HG03097 (cell line): ENCODE results near the gene PDE4B.

ENCODE experiments used
- ATAC-seq: cut with Tn5 transposase; IDR thresholded peaks from one replicate; pipeline ENCODE4 v1.9.1; 2021; ENCODE audit not compliant: unreplicated experiment, low FRiP score

The PDE4B gene

DNA sequence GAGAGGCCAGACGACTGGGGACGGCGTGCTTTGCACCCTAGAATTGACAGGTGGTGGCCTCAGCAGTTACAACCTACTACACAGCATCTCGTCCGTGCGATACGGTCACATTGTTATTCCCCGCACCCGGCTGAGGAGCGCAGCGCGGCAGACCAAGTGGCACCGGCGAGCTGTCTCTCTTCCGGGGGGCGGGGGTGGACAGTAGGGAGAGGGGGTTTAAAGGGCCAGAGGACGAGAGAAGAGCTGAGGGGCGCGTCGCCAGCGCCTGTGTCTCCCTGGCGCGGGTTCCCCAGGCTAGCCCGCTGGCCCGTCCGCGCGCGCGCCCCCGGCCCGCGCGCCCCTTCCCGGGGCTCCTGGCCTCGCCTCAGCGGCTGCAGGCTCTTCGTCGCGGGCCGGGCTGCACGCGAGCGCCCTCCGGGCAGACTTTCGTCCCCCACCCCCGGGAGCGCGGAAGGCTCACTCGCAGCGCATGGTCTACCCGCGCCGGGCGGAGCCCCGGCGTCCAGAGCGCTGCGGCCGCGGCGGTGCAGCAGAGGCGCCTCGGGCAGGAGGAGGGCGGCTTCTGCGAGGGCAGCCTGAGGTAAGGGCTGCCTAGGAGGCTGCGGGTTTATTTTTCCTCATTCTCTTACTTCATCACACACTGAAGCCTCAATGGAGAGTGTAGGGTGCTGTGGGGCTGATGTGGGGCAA is at the start of gene PDE4B:
PDE4B (plus strand) TSS at position 227 of the 690 bp plus-strand sequence.
- no peak for ATAC-seq

DNA sequence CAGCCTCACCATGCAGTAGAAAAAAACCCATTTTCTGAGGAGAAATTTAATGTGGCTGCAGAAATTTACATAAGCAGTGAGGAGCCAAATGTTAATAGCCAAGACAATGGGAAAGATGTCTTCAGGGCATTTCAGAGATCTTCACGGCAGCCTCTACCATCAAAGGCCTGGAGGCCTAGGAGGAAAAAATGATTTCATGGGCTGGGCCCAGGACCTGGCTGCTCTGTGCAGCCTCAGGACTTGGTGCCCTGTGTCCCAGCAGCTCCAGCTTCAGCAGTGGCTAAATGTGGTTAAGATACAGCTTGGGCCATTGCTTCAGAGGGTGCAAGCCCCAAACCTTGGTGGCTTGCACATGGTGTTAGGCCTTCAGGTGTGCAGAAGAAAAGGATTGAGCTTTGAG is 48.0 kb upstream of the PDE4B start:
- no peak for ATAC-seq

DNA sequence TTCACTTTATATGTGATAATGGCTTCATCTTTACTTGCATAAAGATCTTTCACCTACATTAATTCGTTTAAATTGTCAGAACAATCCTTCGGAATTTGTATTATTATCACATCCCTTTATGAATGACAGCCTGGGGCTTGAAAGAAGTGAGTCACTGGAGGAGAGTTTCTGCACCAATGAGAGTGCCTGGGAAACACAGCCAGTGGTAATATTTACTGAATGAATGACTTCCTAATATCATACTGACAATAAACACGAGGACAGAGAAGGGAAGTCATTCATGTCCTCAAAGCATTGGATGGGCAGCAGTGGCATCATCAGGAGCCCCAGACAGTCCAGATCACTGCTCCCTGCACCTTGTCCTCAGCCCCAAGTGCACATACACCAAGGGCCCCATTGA is 40.7 kb upstream of the PDE4B start:
- ATAC-seq = no peak

DNA sequence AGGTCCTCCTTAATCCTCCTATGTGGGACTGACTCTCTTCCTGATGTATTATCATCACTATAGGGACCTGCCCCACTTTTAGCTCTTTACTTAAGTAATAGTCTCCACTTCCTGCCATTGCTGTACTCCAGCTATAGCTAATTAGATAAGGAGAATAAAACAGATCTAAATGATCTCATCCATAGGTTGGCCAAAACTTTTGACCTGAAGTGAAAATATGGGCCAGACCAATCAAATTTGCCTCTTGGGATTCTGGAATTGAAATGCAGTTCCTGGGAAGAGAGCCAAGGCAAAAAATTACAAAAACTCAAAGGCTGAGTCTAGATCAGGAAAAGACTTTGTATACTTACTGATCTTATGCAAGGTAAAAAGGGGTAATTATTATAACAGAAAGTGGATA is 36.1 kb upstream of the PDE4B start:
- no peak for ATAC-seq

DNA sequence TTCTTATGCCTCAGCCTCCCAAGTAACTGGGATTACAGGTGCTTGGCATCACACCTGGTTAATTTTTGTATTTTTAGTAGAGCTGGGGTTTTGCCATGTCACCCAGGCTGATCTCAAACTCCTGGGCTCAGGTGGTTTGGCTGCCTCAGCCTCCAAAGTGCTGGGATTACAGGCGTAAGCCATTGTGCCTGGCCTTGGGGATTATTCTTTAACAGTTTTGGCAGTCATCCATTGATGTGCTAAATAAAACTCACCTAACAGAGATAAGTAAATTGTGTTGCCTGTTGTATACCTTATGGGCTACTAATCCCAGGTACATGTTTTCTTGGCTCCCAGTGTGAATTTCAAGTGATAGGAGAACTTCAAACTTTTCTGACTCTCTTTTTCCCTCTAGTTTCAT is 35.2 kb upstream of the PDE4B start:
- ATAC-seq = no peak

DNA sequence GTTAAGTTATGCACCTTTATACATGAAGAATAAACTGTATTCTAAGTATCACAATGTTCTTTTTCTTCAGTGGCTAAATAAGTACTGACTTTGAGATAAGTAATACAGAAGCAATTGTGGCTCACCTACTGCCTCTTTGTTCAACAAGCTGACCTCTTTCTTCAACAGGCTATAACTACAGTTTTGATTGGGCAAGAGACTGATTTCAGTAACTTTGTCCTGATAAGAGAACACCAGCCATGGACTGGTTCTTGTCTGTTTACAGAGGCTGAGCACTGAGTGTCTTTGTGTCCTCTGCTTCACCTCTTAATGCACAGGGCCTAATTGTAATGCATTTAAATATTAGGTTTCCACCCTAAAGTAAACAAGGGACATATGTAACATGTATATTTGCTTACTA is 34.6 kb upstream of the PDE4B start:
- no peak for ATAC-seq

DNA sequence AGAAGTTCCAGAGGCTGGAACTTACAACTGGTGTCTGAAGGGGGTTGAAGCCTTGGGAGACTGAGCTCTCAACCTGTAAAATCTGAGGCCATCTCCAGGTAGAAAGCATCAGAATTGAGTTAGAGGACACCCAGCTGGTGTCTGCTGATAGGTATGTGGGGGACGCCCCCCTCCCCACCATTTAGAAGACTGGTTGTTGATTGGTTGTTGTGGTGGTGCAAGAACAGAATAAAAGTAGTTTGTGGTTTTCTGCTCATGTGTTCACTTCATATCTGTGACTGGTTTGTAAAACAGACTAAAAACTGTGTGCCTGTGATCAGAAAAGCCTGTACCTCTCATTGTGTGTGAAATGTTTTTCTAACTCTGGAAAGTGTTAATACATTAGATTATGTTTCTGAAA is 33.2 kb upstream of the PDE4B start:
- ATAC-seq = no peak

DNA sequence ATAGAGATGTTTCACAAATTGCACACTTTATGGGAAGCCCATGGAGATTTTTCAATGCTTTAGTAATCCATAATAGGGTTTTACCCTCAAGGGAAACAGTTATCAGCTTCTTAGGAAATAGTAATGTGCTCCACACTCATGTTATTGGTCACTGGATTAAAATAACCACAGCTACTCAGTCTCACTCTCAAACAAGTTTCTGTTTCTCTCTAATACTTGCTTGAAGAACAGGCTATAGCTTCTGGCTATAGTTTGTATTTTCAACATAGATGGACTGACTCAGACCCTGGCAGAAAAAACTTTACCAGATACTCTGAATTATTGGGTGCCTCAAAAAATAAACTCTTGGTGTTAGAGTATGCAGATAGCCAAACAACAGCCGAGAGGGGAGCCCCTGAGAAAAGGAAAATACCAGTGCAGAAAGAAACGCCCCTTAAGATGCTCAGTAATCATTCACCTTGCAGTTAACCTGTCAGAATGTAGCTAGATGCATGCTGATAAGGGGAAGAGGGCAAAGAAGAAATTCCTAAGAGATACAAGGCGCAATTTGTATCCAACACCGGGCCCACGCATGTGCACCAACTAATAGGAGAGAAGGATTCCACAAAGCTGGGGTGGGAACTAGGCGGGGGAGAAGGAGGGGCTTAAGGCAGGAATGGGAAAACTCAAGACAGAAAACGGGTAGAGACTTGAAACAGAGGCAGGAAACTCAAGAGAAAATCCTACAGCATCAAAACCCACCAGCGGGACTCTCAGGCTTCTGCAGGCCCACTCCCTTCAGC is 30.4 kb upstream of the PDE4B start:
- ATAC-seq = no peak

DNA sequence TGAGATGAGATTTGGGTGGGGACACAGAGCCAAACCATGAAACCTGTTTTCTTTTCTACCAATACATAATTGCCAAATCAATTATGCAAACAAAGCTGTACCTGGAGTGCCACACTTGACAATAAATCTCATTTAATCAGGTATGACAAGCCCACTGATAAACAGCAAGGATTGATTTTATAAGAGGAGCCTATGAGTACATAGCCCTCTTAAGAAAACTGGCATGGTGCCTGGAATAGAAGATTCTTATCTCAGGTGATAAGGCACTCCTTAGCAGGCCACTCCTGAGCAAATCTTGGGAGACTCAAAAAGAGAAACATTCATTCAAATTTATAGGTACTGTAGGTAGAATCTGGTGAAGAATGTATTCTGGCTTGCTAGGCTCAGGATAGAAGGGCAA is 28.6 kb upstream of the PDE4B start:
- ATAC-seq = no peak

DNA sequence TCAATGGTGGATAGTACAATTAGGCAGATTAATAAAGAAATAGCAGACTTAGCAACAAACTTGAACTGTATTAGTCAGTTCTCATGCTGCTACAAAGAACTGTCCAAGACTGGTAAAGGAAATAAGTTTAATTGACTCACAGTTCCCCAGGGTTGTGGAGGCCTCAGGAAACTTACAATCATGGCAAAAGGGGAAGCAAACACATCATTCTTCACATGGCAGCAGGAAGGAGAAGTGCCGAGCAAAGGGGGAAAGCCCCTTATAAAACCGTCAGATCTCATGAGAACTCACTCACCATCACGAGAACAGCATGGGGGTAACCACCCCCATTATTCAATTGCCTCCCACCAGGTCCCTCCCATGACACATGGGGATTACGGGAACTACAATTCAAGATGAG is 27.1 kb upstream of the PDE4B start:
- ATAC-seq = no peak

DNA sequence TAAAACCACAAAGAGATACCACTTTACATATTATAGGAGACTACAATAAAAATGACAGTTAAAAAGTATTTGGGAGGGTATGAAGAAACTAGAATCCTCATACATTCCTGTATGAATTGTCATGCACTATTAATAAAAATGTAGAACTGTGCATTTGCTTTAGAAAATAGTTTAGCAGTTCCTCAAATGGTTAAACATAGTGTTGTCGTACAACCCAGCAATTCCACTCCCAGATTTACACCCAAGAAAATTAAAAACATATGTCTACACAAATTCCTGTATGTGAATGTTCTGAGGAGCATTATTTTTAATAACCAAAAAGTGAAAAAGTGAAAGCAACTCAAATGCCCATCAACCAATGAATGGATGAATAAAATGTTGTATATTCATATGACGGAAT is 23.1 kb upstream of the PDE4B start:
- no peak for ATAC-seq

DNA sequence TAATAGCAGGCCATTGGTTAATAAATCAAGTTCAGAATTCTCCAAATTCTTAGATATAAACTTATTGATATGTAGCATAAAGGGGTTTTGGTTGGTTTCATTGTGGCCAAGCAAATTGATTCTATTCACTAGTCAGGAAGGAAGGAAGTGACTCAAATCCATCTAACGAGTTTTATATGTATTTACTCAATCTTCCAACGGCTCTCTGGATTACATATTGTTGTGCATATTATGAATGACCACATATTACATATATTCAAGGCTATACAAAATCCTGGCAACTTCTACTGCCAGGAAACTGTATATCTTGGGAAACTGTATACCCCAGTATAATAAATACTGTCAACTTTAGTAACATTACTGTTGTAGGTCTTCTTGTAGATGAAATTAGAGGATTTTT is 20.1 kb upstream of the PDE4B start:
- no peak for ATAC-seq

DNA sequence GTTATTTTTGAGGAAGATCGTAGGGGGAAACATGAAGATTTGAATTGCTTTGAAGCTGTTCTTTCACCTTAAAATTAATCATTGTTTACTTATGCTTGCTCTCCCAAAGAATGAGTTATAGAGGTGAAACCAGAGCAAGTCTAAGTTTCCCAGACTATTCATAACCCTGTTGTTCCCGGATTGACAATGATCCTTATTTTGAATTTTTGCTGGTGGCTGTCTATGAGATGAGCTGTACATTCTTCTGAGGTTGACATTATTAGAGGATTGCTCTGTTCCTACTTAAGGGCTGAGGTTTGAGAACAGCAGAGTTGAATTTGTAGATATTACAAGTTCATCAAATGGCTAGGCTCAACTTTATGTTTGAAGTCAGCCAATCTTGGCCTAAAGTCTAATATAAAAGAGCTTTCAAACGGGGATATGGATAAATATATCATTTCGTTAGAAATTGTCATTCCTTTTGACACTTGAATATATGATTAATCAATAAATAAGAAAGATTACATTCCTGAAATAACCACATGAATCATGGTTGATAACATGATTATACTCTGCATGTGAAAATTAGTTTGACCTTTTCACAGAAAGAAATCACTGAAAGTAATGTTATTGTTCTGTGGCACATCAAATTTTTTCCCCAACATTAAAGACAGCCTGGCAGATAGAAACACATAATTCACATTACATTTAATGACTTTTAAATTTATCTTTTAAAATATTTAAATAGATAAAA is 19.1 kb upstream of the PDE4B start:
- ATAC-seq = no peak

DNA sequence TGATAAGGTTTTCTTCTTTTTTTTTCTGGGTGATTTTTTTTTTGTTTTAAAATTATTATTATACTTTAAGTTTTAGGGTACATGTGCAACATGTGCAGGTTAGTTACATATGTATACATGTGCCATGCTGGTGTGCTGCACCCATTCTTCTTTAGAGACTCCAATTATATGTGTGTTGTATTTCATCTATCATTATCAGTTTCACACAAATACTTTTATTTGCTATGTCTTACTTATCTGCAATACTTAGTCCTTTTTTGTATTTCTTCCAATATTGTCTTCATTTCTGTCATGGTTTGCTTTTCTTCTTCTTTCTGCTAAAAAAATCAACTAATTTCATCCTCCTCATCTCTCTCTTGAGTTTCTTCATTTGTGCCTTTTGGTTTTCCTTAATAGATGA is 3.9 kb upstream of the PDE4B start:
- ATAC-seq = no peak

DNA sequence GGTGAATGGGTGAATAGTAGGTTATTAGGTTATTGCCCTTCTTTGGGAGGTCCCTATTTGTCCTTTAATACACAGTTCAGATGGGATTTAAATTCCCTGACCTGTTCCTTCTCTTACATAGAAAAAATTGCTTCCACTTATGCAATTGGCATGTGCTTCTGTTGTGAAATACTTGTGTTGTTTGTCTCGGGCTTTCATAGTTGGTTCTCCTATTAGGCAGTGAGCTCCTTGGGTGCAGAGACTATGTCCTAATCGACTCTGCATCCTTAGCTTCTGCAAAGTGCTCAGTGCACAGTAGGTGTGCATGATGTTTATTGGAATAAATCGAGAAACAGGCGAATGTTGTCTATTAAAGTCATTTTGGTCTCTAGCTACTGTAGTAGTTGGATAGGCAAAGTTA is 1.3 kb upstream of the PDE4B start:
- ATAC-seq = no peak

DNA sequence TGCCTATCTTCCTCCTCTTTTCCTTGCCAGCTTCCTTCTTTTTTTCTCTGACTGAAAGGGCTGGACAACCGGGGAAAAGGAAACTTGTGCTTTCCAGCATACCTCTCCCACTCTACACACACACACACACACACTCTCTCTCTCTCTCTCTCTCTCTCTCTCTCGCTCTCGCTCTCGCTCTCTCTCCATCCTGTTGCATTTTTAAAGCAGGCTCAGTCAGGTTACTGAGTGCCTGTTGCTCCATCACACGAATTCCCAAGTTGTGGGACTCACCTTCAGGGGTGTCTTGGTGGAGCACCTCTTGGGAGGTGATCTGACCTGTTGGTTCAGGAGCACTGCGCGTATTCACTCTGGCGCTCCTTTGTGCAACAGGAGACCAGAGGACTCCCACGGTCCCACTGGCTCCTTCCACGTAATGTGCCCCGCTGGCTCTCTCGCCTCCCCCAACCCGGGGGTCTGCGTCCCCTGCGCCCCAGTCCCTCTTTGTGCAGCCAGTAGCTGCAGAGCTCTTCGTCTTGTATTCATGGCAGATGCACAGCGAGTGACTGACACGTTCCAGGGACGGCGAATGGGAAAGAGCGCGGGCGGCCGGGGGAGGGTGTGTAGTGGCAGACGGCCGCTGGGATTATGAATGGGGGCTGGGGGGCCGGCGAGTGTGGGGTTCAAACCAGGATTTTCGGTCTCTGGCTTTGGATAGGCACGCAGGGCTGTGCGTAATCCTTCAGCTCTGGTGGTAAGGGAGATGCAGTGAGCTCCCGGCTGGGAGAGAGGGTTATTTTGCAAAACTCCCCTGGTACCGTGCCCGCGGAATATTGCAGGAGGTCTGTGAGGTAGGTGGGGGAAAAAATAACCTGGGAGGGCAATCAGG is 660 bp upstream of the PDE4B start:
- ATAC-seq = no peak

DNA sequence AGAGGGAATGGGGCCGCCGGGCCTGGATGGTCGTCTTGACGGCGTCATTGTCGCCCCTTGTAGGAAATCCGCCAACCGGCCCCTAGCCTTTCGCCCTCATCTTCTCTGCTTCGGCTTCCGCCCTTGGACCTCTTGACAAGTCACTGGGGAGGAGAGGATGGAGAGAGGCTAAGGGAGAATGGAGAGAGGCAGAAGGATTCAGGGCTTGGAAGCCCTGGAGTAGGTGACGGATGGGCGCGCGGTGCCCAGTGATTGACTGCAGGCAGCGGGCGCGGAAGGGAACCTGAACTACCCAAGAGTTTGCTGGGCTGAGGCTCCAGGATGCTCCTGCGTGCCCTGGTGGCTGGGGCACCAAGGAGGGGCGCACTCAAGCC is 651 bp downstream of the PDE4B start:
- no peak for ATAC-seq

DNA sequence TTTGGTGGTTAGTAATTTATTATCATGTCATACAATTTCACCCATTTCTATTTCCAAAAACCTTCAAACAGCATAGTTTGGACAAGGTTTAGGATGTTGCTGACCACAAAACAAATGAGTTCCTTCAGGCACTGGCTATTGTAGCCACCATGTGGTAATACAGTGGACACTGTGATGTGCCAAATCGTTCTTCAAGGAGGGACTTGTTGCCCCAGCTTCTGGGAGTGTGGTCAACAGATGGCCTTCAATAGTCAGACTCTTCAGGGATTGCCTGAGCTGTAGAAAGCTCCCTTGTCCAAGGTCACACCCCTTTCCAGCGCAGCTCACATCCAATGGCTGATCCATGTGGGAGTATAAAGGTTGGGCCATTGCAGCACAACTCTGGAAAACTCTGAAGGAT is 2.6 kb downstream of the PDE4B start:
- no peak for ATAC-seq

DNA sequence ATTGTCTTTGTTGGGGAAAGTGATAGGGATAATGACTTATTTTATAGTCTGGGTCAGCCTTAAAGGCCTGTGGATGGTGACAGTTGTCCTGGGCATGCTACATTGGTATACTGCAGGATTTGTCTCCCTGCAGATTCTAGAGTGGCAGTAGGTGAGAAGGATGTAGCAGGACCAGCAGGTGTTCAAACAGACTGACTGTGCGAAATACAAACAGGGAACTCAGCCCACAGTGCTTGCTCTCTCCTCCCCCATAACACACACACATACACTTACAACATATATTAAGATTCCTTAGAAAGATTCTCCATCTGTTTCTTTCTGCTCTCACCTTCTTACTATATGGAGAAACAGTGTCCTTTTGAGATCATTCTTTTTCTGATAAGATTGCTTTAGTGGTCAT is 6.9 kb downstream of the PDE4B start:
- ATAC-seq = no peak

DNA sequence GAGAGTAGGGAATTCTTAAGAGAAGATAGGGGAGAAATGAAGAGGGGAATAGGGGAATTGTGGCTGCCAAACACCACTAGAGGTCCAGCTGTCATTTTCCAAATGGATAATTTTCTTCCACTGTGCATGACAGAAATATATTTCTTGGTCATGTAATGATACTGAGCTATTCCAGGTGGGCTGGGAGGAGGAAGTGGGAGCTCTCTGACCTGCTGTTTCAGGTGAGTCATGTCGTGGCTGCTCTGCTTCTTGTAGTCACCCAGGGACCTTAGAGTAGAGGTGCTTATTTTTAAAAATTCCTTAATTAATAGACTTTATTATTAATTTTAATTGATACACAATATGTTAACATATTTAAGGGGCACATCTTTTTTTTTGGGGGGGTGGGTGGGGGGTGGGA is 11.9 kb downstream of the PDE4B start:
- ATAC-seq = no peak

DNA sequence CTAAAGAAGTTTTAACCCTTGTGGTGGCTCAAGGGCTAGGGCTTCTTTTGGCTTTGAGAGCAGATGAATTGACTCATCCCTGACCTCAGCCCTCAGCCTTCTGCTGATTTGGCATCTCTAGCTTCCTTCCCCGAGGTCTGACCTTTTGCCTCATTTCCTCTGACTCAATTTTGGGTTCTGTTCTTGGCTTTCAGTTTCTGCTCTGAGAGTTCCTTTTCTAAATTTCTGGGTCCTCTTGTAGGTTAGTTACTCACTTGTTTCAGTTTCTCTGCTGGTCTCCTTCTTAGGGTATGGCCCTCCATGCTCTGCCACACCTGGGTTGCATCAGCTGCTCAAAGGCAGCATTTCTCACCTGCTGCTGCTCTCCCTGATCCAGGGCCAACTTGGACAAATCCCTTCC is 19.4 kb downstream of the PDE4B start:
- peak; percentile 100 for ATAC-seq
